ENCODE data around the gene CYRIA.

CYRIA gene

GRCh38 chr2:16649353-16650286, 16.0 kb downstream of the CYRIA start:
- DNase-seq = no peak

- no peak for DNase-seq
Measured at GRCh38 chr2:16647992-16648617, 17.5 kb downstream of the CYRIA start.

GRCh38 chr2:16645775-16646559, 19.7 kb downstream of the CYRIA start:
- DNase-seq = no peak

GRCh38 chr2:16645088-16645487, 20.5 kb downstream of the CYRIA start:
- DNase-seq = no peak

GRCh38 chr2:16644221-16644925, 21.3 kb downstream of the CYRIA start:
- DNase-seq = no peak

GRCh38 chr2:16643099-16643498, 22.5 kb downstream of the CYRIA start:
- DNase-seq = no peak

- no peak for DNase-seq
Measured at GRCh38 chr2:16642088-16642487, 23.5 kb downstream of the CYRIA start.

- no peak for DNase-seq
Measured at GRCh38 chr2:16641509-16641908, 24.1 kb downstream of the CYRIA start.

GRCh38 chr2:16640867-16641266, 24.8 kb downstream of the CYRIA start:
- DNase-seq = no peak

- DNase-seq = no peak
Measured at GRCh38 chr2:16640001-16640700, 25.5 kb downstream of the CYRIA start.

- no peak for DNase-seq
Measured at GRCh38 chr2:16639431-16639830, 26.2 kb downstream of the CYRIA start.

GRCh38 chr2:16638946-16639345, 26.7 kb downstream of the CYRIA start:
- no peak for DNase-seq

GRCh38 chr2:16637304-16637703, 28.3 kb downstream of the CYRIA start:
- DNase-seq = no peak

- DNase-seq = no peak
Measured at GRCh38 chr2:16635791-16636699, 29.6 kb downstream of the CYRIA start.

GRCh38 chr2:16633621-16634430, 31.8 kb downstream of the CYRIA start:
- DNase-seq = no peak

- DNase-seq = peak; percentile 56
Measured at GRCh38 chr2:16632598-16632997, 33.0 kb downstream of the CYRIA start.

GRCh38 chr2:16630463-16630862, 35.2 kb downstream of the CYRIA start:
- no peak for DNase-seq

- DNase-seq = no peak
Measured at GRCh38 chr2:16629770-16630169, 35.9 kb downstream of the CYRIA start.

- no peak for DNase-seq
Measured at GRCh38 chr2:16629044-16629443, 36.6 kb downstream of the CYRIA start.

GRCh38 chr2:16628314-16628713, 37.3 kb downstream of the CYRIA start:
- no peak for DNase-seq
